Neural progenitor cell (in vitro differentiated cells): ENCODE data around the gene MCCC1.
"Not testable (repeated sequence)": the region's sequence is repeated elsewhere in the genome, so short reads cannot be mapped to it uniquely, and the experiment has no call there.

Experiments used
- CTCF ChIP-seq: fragments of 200-600 bp; sonication (generic); IDR thresholded peaks from 2 replicates; pipeline ENCODE4 v1.5.1; 2017; ENCODE audit warnings: antibody characterized with exemption, mild to moderate bottlenecking
- EZH2 ChIP-seq: fragments of 200-600 bp; sonication (generic); IDR thresholded peaks from 2 replicates; pipeline ENCODE4 v1.6.1; 2017; ENCODE audit warnings: antibody characterized with exemption, mild to moderate bottlenecking, moderate library complexity

GRCh38 chr3:183101040-183101439, 1.7 kb upstream of the MCCC1 start:
- TF ChIP-seq CTCF, EZH2: not testable (repeated sequence)
